ENCODE results near the gene DPP6.
"Not testable (repeated sequence)": the region's sequence is repeated elsewhere in the genome, so short reads cannot be mapped to it uniquely, and the experiment has no call there.

- TF ChIP-seq CTCF (conservative IDR thresholded peaks at IDR 0.05 in 1 of 2, IDR thresholded peaks at IDR 0.05 in 1 of 2; ENCODE audit: extremely low read depth in 1 of 2, insufficient read depth in 1 of 2, low read depth in 1 of 2, low read length in 2 of 2); EZH2 (IDR thresholded peaks at IDR 0.05; ENCODE audit: borderline replicate concordance, low read length): not testable (repeated sequence)
Observed at GRCh38 chr7:154053466-154054312, 1.5 kb downstream of the DPP6 start.
